Body of pancreas (tissue), 4 donors: ENCODE data around the gene COQ7. TPM values are rescaled to one million over a fixed set of nuclear protein-coding genes. Genes with fewer than 3 reads are reported as not detected.

Source experiments
- ATAC-seq: fragments of 150-250 bp; one replicate; pipeline ENCODE4 v1.9.1; 2016
- DNase-seq, 4 donors: peaks; one replicate each; pipeline ENCODE4 v3.0.0-alpha.2; 2019
- H3K27ac ChIP-seq, 4 donors: fragments of 200-600 bp; sonication (generic); 1 replicate in 3 of 4; 2 replicates in 1 of 4; pipeline versions ENCODE4 v1.5.1 to v1.6.1; 2016 to 2019; ENCODE audit warnings: mild to moderate bottlenecking in 1 of 4, mixed read lengths in 1 of 4, moderate library complexity in 1 of 4
- H3K27me3 ChIP-seq, 2 donors: fragments of 200-600 bp; sonication (generic); one replicate each; pipeline ENCODE4 v1.6.0; 2016; ENCODE audit warnings: mild to moderate bottlenecking in 1 of 2
- H3K36me3 ChIP-seq, 2 donors: fragments of 200-600 bp; sonication (generic); replicated peaks in 1 of 2; 2 replicates each; pipeline ENCODE4 v1.5.1; 2016; ENCODE audit warnings: low read depth in 2 of 2; ENCODE audit not compliant: insufficient read depth in 1 of 2
- H3K4me1 ChIP-seq: fragments of 200-600 bp; sonication (generic); one replicate; pipeline ENCODE4 v1.6.0; 2016
- H3K4me3 ChIP-seq, 2 donors: fragments of 200-600 bp; sonication (generic); 1 replicate in 1 of 2; 2 replicates in 1 of 2; pipeline ENCODE4 v1.5.1; 2016 to 2019
- H3K9me3 ChIP-seq, 3 donors: fragments of 200-600 bp; sonication (generic); 1 replicate in 2 of 3; 2 replicates in 1 of 3; pipeline ENCODE4 v1.5.1; 2016
- POLR2A ChIP-seq, 3 donors: fragments of 450-650 bp; IDR thresholded peaks; one replicate each; pipeline ENCODE4 v1.6.1; 2016; ENCODE audit warnings: antibody characterized with exemption in 3 of 3, mild to moderate bottlenecking in 2 of 3
- WGBS, 2 donors: methylation state at CpG; one replicate each; pipeline ENCODE4 v1.1.5; 2017; 5-methylcytosine and 5-hydroxymethylcytosine counted together
- intact Hi-C: fragments of 100-400 bp; cut with DNase I; formaldehyde crosslinking; loops from one replicate; pipeline ENCODE4 v1.15.1; 2023
- total RNA-seq, 2 donors: library from RNA; depleted of rRNA; stranded (reverse); fragments of >200 nt; gene quantifications; one replicate each; pipeline ENCODE4 v1.1.0, GENCODE V29; 2016
- TF ChIP-seq, protein P1 (sequence below), 7 experiments: fragments of 450-650 bp in 4 of 7; fragments of 200-600 bp in 3 of 7; sonication (generic) in 3 of 7; IDR thresholded peaks; one replicate each; pipeline ENCODE4 v1.5.1; 2016 to 2019; ENCODE audit warnings: antibody characterized with exemption in 7 of 7

The COQ7 gene
- 1 to 10 TPM; 8.6 to 9.1 TPM for total RNA-seq

- Histone ChIP-seq H3K27me3 (no peaks in the 10 kb centered on the region), H3K4me3 (peak within 1 kb of the TSS; percentile 30 to 66), H3K27ac (peak within 1 kb of the TSS; percentile 96 to 100 (median 100)), H3K36me3 (peaks cover 0 to under 1% of the 10 kb centered on the region in 2 donors), H3K9me3 (no peaks in the 10 kb centered on the region), H3K4me1 (peaks cover 16% of the 10 kb centered on the region)
- DNase-seq (peak; percentile 98 to 100 (median 99)), ATAC-seq (peak; percentile 95)
- intact Hi-C loops, result no loop called here
- WGBS, 2 donors, result 0% methylated on average over 12 to 68 of the region's 68 CpGs
- TF ChIP-seq, protein P1, sequence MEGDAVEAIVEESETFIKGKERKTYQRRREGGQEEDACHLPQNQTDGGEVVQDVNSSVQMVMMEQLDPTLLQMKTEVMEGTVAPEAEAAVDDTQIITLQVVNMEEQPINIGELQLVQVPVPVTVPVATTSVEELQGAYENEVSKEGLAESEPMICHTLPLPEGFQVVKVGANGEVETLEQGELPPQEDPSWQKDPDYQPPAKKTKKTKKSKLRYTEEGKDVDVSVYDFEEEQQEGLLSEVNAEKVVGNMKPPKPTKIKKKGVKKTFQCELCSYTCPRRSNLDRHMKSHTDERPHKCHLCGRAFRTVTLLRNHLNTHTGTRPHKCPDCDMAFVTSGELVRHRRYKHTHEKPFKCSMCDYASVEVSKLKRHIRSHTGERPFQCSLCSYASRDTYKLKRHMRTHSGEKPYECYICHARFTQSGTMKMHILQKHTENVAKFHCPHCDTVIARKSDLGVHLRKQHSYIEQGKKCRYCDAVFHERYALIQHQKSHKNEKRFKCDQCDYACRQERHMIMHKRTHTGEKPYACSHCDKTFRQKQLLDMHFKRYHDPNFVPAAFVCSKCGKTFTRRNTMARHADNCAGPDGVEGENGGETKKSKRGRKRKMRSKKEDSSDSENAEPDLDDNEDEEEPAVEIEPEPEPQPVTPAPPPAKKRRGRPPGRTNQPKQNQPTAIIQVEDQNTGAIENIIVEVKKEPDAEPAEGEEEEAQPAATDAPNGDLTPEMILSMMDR (IDR thresholded peaks at IDR 0.05), result peak in 3 of 7 experiments; percentile 4 to 22 (median 16)
- peak; percentile 53 to 85 (median 84) for TF ChIP-seq POLR2A (IDR thresholded peaks at IDR 0.05)
Observed at GRCh38 chr16:19067349-19068236, at the start of gene COQ7. Gene COQ7 (plus strand): TSS chr16:19067614. CDS start chr16:19067665, 51 bp downstream.

- H3K36me3 ChIP-seq, result no peaks in the 10 kb centered on the region
- WGBS, 2 donors, result 84 to 92% methylated on average over 4 of the region's 4 CpGs
- intact Hi-C loops, result no loop called here
- H3K4me1 ChIP-seq, result no peaks in the 10 kb centered on the region
- H3K9me3 ChIP-seq, result no peaks in the 10 kb centered on the region
- TF ChIP-seq, protein P1 (IDR thresholded peaks at IDR 0.05), result no peak
- no peak for TF ChIP-seq POLR2A (IDR thresholded peaks at IDR 0.05)
- DNase-seq (no peak), ATAC-seq (no peak)
- H3K4me3 ChIP-seq, result no peak overlapping the region
- H3K27ac ChIP-seq, result no peak overlapping the region
- H3K27me3 ChIP-seq, result no peaks in the 10 kb centered on the region
Observed at GRCh38 chr16:19020689-19021088, 46.7 kb upstream of the COQ7 start.

DNA sequence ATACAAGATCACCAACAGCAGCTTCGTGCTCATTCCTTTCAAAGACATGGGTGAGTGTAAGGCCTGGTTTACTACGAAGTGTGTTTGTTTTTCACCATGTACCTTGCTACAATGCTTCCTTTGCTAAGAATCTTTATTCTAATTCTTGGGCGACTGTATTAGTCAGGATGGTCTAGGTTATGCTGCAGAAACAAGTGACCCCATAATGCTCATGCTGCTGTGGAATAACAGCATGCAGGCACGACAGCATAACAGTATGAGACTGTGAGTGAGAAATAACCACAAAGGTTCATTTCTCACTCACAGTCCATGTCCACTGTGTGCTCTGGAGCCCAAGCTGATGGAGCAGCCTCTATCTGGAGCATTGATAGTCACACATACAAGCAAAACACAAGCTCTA is 45.7 kb upstream of the COQ7 start:
- no peak for ATAC-seq
- Histone ChIP-seq H3K4me3 (no peak overlapping the region), H3K27me3 (no peaks in the 10 kb centered on the region), H3K27ac (no peak overlapping the region), H3K4me1 (no peaks in the 10 kb centered on the region), H3K9me3 (no peaks in the 10 kb centered on the region), H3K36me3 (no peaks in the 10 kb centered on the region)
- intact Hi-C loops, result no loop called here
- 56 to 68% methylated on average over 4 of the region's 4 CpGs for WGBS, 2 donors
- TF ChIP-seq, protein P1 (IDR thresholded peaks at IDR 0.05), result no peak
- TF ChIP-seq POLR2A (IDR thresholded peaks at IDR 0.05), result no peak
- DNase-seq, result no peak

DNA sequence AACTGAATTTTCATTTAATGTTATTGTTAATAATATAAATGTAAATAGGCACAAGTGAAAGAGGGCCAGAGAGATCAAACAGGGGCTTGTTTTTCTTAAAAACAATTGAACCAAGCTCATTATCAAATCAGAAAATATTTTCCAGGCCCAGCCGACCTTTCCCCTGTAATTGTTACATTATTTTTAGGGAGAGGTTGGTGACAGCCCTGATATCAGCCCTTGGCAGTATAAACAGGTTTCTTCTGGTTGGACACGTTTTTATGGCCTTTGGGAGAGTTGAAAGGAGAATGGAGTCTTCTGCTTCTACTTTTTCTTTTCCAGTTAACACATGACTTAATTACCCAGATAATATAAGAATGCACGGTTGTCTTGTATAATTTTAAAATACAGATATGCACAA is 40.0 kb upstream of the COQ7 start:
- H3K9me3 ChIP-seq, result no peaks in the 10 kb centered on the region

More for the DNA sequence above, 40.0 kb upstream of the COQ7 start:
- ATAC-seq, result no peak
- Histone ChIP-seq H3K4me3 (no peak overlapping the region), H3K4me1 (no peaks in the 10 kb centered on the region), H3K36me3 (no peaks in the 10 kb centered on the region), H3K27ac (no peak overlapping the region), H3K27me3 (no peaks in the 10 kb centered on the region)
- 29 to 34% methylated on average over 3 of the region's 3 CpGs for WGBS, 2 donors
- DNase-seq, result no peak
- TF ChIP-seq, protein P1 (IDR thresholded peaks at IDR 0.05), result no peak
- TF ChIP-seq POLR2A (IDR thresholded peaks at IDR 0.05), result no peak
- intact Hi-C loops, result no loop called here
